ENCODE results near the gene CLCN1.

CLCN1 gene

GRCh38 chr7:143379611-143380259, 63.8 kb downstream of the CLCN1 start:
- peaks cover 43% of the 10 kb centered on the region for H3K4me1 ChIP-seq (ENCODE audit: control insufficient read depth, insufficient read depth, low read length, unreplicated experiment)

GRCh38 chr7:143380260-143380645, 64.3 kb downstream of the CLCN1 start:
- Histone ChIP-seq H3K27me3 (ENCODE audit: insufficient read depth, low read length) (no peaks in the 10 kb centered on the region), H3K4me3 (ENCODE audit: low read depth, low read length) (peak overlapping the region; percentile 93), H3K4me1 (ENCODE audit: control insufficient read depth, insufficient read depth, low read length, unreplicated experiment) (peaks cover 43% of the 10 kb centered on the region), H3K36me3 (ENCODE audit: insufficient read depth, low read length) (peaks cover 3% of the 10 kb centered on the region; the same call in 1 of the 2 replicates), H2AFZ (ENCODE audit: low read length, unreplicated experiment) (peak overlapping the region; percentile 89), H3K27ac (ENCODE audit: low read depth, low read length) (peak overlapping the region; percentile 96), H3K79me2 (ENCODE audit: control insufficient read depth, insufficient read depth, low read length, unreplicated experiment) (peaks cover 61% of the 10 kb centered on the region)

More at GRCh38 chr7:143379611-143380259, 63.8 kb downstream of the CLCN1 start:
- Histone ChIP-seq H2AFZ (ENCODE audit: low read length, unreplicated experiment) (peak overlapping the region; percentile 39), H3K79me2 (ENCODE audit: control insufficient read depth, insufficient read depth, low read length, unreplicated experiment) (peaks cover 56% of the 10 kb centered on the region), H3K4me3 (ENCODE audit: low read depth, low read length) (peak overlapping the region; percentile 93), H3K27me3 (ENCODE audit: insufficient read depth, low read length) (no peaks in the 10 kb centered on the region), H3K36me3 (ENCODE audit: insufficient read depth, low read length) (peaks cover 3% of the 10 kb centered on the region; the same call in 1 of the 2 replicates), H3K27ac (ENCODE audit: low read depth, low read length) (peak overlapping the region; percentile 96)

- peak within 1 kb of the TSS; percentile 96 for H3K27ac ChIP-seq (ENCODE audit: low read depth, low read length)
- H3K36me3 ChIP-seq (ENCODE audit: insufficient read depth, low read length), result peaks cover 3% of the 10 kb centered on the region; the same call in 1 of the 2 replicates
- no peaks in the 10 kb centered on the region for H3K27me3 ChIP-seq (ENCODE audit: insufficient read depth, low read length)
- peak within 1 kb of the TSS; percentile 89 for H2AFZ ChIP-seq (ENCODE audit: low read length, unreplicated experiment)
- peaks cover 65% of the 10 kb centered on the region for H3K79me2 ChIP-seq (ENCODE audit: control insufficient read depth, insufficient read depth, low read length, unreplicated experiment)
- H3K4me1 ChIP-seq (ENCODE audit: control insufficient read depth, insufficient read depth, low read length, unreplicated experiment), result peaks cover 42% of the 10 kb centered on the region
- peak within 1 kb of the TSS; percentile 93 for H3K4me3 ChIP-seq (ENCODE audit: low read depth, low read length)
Measured at GRCh38 chr7:143380646-143381426, 64.9 kb downstream of the CLCN1 start, which contains the start of gene ZYX. Gene ZYX, plus strand, starts transcription at chr7:143381345. Its CDS starts 227 bp downstream, at chr7:143381572.

- H2AFZ ChIP-seq (ENCODE audit: low read length, unreplicated experiment), result no peak overlapping the region
Measured at GRCh38 chr7:143381427-143382125, 65.7 kb downstream of the CLCN1 start.

GRCh38 chr7:143382126-143382790, 66.3 kb downstream of the CLCN1 start:
- no peaks in the 10 kb centered on the region for H3K27me3 ChIP-seq (ENCODE audit: insufficient read depth, low read length)
- peaks cover 45% of the 10 kb centered on the region for H3K4me1 ChIP-seq (ENCODE audit: control insufficient read depth, insufficient read depth, low read length, unreplicated experiment)
- H2AFZ ChIP-seq (ENCODE audit: low read length, unreplicated experiment), result no peak overlapping the region
- H3K4me3 ChIP-seq (ENCODE audit: low read depth, low read length), result peak overlapping the region; percentile 93
- peaks cover 80% of the 10 kb centered on the region for H3K79me2 ChIP-seq (ENCODE audit: control insufficient read depth, insufficient read depth, low read length, unreplicated experiment)
- peaks cover 3% of the 10 kb centered on the region; the same call in 1 of the 2 replicates for H3K36me3 ChIP-seq (ENCODE audit: insufficient read depth, low read length)
- H3K27ac ChIP-seq (ENCODE audit: low read depth, low read length), result peak overlapping the region; percentile 96

More at GRCh38 chr7:143381427-143382125, 65.7 kb downstream of the CLCN1 start:
- peaks cover 3% of the 10 kb centered on the region; the same call in 1 of the 2 replicates for H3K36me3 ChIP-seq (ENCODE audit: insufficient read depth, low read length)
- no peaks in the 10 kb centered on the region for H3K27me3 ChIP-seq (ENCODE audit: insufficient read depth, low read length)
- H3K79me2 ChIP-seq (ENCODE audit: control insufficient read depth, insufficient read depth, low read length, unreplicated experiment), result peaks cover 73% of the 10 kb centered on the region
- peaks cover 45% of the 10 kb centered on the region for H3K4me1 ChIP-seq (ENCODE audit: control insufficient read depth, insufficient read depth, low read length, unreplicated experiment)
- H3K27ac ChIP-seq (ENCODE audit: low read depth, low read length), result peak overlapping the region; percentile 96
- peak overlapping the region; percentile 93 for H3K4me3 ChIP-seq (ENCODE audit: low read depth, low read length)

- H2AFZ ChIP-seq (ENCODE audit: low read length, unreplicated experiment), result no peak overlapping the region
- peak overlapping the region; percentile 96 for H3K27ac ChIP-seq (ENCODE audit: low read depth, low read length)
- H3K4me1 ChIP-seq (ENCODE audit: control insufficient read depth, insufficient read depth, low read length, unreplicated experiment), result peaks cover 45% of the 10 kb centered on the region
- H3K36me3 ChIP-seq (ENCODE audit: insufficient read depth, low read length), result peaks cover 3% of the 10 kb centered on the region; the same call in 1 of the 2 replicates
- H3K4me3 ChIP-seq (ENCODE audit: low read depth, low read length), result peak overlapping the region; percentile 93
- H3K27me3 ChIP-seq (ENCODE audit: insufficient read depth, low read length), result no peaks in the 10 kb centered on the region
- peaks cover 85% of the 10 kb centered on the region for H3K79me2 ChIP-seq (ENCODE audit: control insufficient read depth, insufficient read depth, low read length, unreplicated experiment)
Measured at GRCh38 chr7:143382791-143383641, 67.1 kb downstream of the CLCN1 start.

- Histone ChIP-seq H3K27ac (ENCODE audit: low read depth, low read length) (peak overlapping the region; percentile 28), H3K27me3 (ENCODE audit: insufficient read depth, low read length) (no peaks in the 10 kb centered on the region), H2AFZ (ENCODE audit: low read length, unreplicated experiment) (no peak overlapping the region), H3K36me3 (ENCODE audit: insufficient read depth, low read length) (peaks cover 3% of the 10 kb centered on the region; the same call in 1 of the 2 replicates), H3K4me3 (ENCODE audit: low read depth, low read length) (peak overlapping the region; percentile 93), H3K4me1 (ENCODE audit: control insufficient read depth, insufficient read depth, low read length, unreplicated experiment) (peaks cover 45% of the 10 kb centered on the region), H3K79me2 (ENCODE audit: control insufficient read depth, insufficient read depth, low read length, unreplicated experiment) (peaks cover 83% of the 10 kb centered on the region)
Measured at GRCh38 chr7:143383642-143383957, 67.7 kb downstream of the CLCN1 start.

- Histone ChIP-seq H3K79me2 (ENCODE audit: control insufficient read depth, insufficient read depth, low read length, unreplicated experiment) (peaks cover 77% of the 10 kb centered on the region), H3K36me3 (ENCODE audit: insufficient read depth, low read length) (peaks cover 7% of the 10 kb centered on the region; the same call in 1 of the 2 replicates), H3K4me1 (ENCODE audit: control insufficient read depth, insufficient read depth, low read length, unreplicated experiment) (peaks cover 44% of the 10 kb centered on the region)
Measured at GRCh38 chr7:143384148-143384547, 68.2 kb downstream of the CLCN1 start.

GRCh38 chr7:143384661-143385631, 69.0 kb downstream of the CLCN1 start:
- peaks cover 10% of the 10 kb centered on the region; the same call in 1 of the 2 replicates for H3K36me3 ChIP-seq (ENCODE audit: insufficient read depth, low read length)
- no peak overlapping the region for H2AFZ ChIP-seq (ENCODE audit: low read length, unreplicated experiment)
- peaks cover 69% of the 10 kb centered on the region for H3K79me2 ChIP-seq (ENCODE audit: control insufficient read depth, insufficient read depth, low read length, unreplicated experiment)
- H3K4me3 ChIP-seq (ENCODE audit: low read depth, low read length), result peak overlapping the region; percentile 93
- no peaks in the 10 kb centered on the region for H3K27me3 ChIP-seq (ENCODE audit: insufficient read depth, low read length)
- peaks cover 49% of the 10 kb centered on the region for H3K4me1 ChIP-seq (ENCODE audit: control insufficient read depth, insufficient read depth, low read length, unreplicated experiment)
- H3K27ac ChIP-seq (ENCODE audit: low read depth, low read length), result peak overlapping the region; percentile 41

More at GRCh38 chr7:143384148-143384547, 68.2 kb downstream of the CLCN1 start:
- H3K27ac ChIP-seq (ENCODE audit: low read depth, low read length), result peak overlapping the region; percentile 28; the same call in 1 of the 2 replicates
- H3K27me3 ChIP-seq (ENCODE audit: insufficient read depth, low read length), result no peaks in the 10 kb centered on the region
- no peak overlapping the region for H2AFZ ChIP-seq (ENCODE audit: low read length, unreplicated experiment)
- H3K4me3 ChIP-seq (ENCODE audit: low read depth, low read length), result peak overlapping the region; percentile 93
